K562 (cell line): ENCODE data around the gene VKORC1. TPM values are rescaled to one million over a fixed set of nuclear protein-coding genes. Genes with fewer than 3 reads are reported as not detected.
A peak's percentile ranks its signal among the peaks of the same experiment; 100 is the strongest.

Experiments
- KDM5B ChIP-seq: fragments of 200-600 bp; sonication (generic); IDR thresholded peaks from 2 replicates; pipeline ENCODE4 v1.6.1; 2012; ENCODE audit warnings: low read depth, mild to moderate bottlenecking, moderate library complexity, low read length, control low read depth, inconsistent platforms; ENCODE audit not compliant: insufficient replicate concordance
- MAZ ChIP-seq, 2 experiments: fragments of 450-650 bp in 1 of 2; sonication (generic) in 1 of 2; formaldehyde crosslinking; IDR thresholded peaks in 1 of 2; conservative IDR thresholded peaks in 1 of 2; 2 replicates each; pipeline versions ENCODE4 v1.4.0 to v1.5.0; 2020; ENCODE audit warnings: mild to moderate bottlenecking in 1 of 2, missing genetic modification reagents in 1 of 2
- NFIX ChIP-seq: fragments of 250-450 bp; sonication (Bioruptor Pico); IDR thresholded peaks from 2 replicates; pipeline ENCODE4 v1.4.0; 2020; ENCODE audit warnings: low read depth, mild to moderate bottlenecking, moderate library complexity
- RBFOX2 ChIP-seq: fragments of 200-400 bp; formaldehyde crosslinking; IDR thresholded peaks from 2 replicates; pipeline ENCODE4 v1.6.1; 2017; ENCODE audit warnings: low read depth, mild to moderate bottlenecking, low read length, moderate library complexity
- SAFB ChIP-seq: fragments of 200-400 bp; formaldehyde crosslinking; IDR thresholded peaks from 2 replicates; pipeline ENCODE4 v1.6.1; 2017; ENCODE audit warnings: low read depth, low read length, borderline replicate concordance
- SIN3A ChIP-seq, 2 experiments: fragments of 150-350 bp in 1 of 2; IDR thresholded peaks; 2 replicates each; pipeline ENCODE4 v1.6.1; 2011 to 2016; ENCODE audit warnings: borderline replicate concordance in 2 of 2, low read depth in 2 of 2, low read length in 2 of 2, mild to moderate bottlenecking in 2 of 2, moderate library complexity in 2 of 2; ENCODE audit not compliant: control insufficient read depth in 1 of 2
- TBP ChIP-seq: optimal IDR thresholded peaks from 2 replicates; pipeline ENCODE3; 2011; ENCODE audit warnings: low read depth, low read length, improper control_type of control experiment
- polyA plus RNA-seq, 8 experiments: library from polyadenylated mRNA; depleted of rRNA in 4 of 8; stranded (reverse) in 5 of 8; unstranded in 3 of 8; fragments of >200 nt; fragmentation: Nextera tagmentation in 2 of 8; fragmentation: Illumina TruSeq in 1 of 8; extraction: Ambion mirVana in 2 of 8; extraction: Trizol in 1 of 8; gene quantifications; 2 replicates each; pipeline versions ENCODE4 v1.2.1 to v1.2.3, GENCODE V29; 2011 to 2014; ENCODE audit warnings: inconsistent platforms in 1 of 8, missing spikeins in 1 of 8
- total RNA-seq, 7 experiments: library from RNA; depleted of rRNA in 6 of 7; stranded (reverse); fragments of >200 nt in 6 of 7; fragmentation: Illumina TruSeq in 2 of 7; extraction: Trizol in 2 of 7; gene quantifications; 2 replicates each; pipeline versions ENCODE4 v1.2.1 to v1.2.3, GENCODE V29; 2011 to 2021; ENCODE audit warnings: low replicate concordance in 1 of 7
- TF ChIP-seq, protein P1 (sequence below), 2 experiments: fragments of 450-650 bp in 1 of 2; sonication (generic) in 1 of 2; formaldehyde crosslinking in 1 of 2; IDR thresholded peaks; 2 replicates each; pipeline versions ENCODE4 v1.7.1 to v1.9.0; 2016 to 2022; ENCODE audit warnings: inconsistent platforms in 1 of 2, mild to moderate bottlenecking in 1 of 2, missing genetic modification reagents in 1 of 2
- TF ChIP-seq, protein P2 (sequence below): fragments of 250-450 bp; sonication (Bioruptor Pico); IDR thresholded peaks from 2 replicates; pipeline ENCODE4 v1.4.0; 2020; ENCODE audit warnings: mild to moderate bottlenecking, moderate library complexity
- TF ChIP-seq, protein P3 (sequence below): fragments of 450-650 bp; IDR thresholded peaks from 2 replicates; pipeline ENCODE4 v1.6.1; 2016; ENCODE audit warnings: borderline replicate concordance

Gene VKORC1
- total and polyA plus RNA-seq, 9 of the 15 experiments (the other 6 are each of a cell fraction or from before 2014, with no cell fraction given): 30.0 to 119 (median 62.1) TPM

DNA sequence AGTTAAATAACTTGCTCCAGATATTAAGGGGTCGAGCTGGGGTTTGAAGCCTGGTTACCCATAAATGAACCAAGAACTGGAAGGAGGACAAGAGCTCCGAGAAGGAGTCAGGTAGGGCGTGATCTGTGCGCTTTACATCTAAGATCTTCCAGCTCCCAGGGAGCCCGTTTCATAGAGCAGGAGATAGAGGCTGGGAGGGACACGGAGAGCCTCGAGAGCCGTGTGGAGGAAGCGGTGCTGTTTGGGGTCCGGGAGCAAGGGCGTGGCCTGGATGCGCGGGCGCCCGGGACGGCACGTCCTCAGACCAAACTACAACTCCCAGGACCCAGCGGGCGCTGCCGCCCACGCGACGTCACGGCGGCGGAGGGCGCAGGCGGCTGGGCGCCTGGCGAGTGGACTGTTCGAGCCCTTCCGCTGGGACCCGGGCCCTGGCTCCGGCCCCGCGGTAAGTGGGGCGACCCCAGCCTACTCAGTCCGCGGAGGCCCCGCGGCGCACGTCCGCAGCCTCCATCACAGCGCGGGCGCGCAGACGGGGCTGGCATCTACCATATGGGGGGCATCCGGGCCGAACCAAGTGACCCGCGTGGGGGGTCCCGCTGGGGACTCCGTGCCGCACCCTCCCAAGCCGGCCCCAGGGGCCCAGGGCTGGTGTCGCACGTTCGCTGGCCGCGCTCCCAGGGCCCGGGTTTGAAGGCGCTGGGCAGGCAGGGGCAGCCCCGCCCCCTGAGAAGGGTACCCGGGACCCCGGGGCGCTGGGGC is 13.6 kb upstream of the VKORC1 start, which contains the start of gene BCKDK (continued):
- TF ChIP-seq, protein P1, sequence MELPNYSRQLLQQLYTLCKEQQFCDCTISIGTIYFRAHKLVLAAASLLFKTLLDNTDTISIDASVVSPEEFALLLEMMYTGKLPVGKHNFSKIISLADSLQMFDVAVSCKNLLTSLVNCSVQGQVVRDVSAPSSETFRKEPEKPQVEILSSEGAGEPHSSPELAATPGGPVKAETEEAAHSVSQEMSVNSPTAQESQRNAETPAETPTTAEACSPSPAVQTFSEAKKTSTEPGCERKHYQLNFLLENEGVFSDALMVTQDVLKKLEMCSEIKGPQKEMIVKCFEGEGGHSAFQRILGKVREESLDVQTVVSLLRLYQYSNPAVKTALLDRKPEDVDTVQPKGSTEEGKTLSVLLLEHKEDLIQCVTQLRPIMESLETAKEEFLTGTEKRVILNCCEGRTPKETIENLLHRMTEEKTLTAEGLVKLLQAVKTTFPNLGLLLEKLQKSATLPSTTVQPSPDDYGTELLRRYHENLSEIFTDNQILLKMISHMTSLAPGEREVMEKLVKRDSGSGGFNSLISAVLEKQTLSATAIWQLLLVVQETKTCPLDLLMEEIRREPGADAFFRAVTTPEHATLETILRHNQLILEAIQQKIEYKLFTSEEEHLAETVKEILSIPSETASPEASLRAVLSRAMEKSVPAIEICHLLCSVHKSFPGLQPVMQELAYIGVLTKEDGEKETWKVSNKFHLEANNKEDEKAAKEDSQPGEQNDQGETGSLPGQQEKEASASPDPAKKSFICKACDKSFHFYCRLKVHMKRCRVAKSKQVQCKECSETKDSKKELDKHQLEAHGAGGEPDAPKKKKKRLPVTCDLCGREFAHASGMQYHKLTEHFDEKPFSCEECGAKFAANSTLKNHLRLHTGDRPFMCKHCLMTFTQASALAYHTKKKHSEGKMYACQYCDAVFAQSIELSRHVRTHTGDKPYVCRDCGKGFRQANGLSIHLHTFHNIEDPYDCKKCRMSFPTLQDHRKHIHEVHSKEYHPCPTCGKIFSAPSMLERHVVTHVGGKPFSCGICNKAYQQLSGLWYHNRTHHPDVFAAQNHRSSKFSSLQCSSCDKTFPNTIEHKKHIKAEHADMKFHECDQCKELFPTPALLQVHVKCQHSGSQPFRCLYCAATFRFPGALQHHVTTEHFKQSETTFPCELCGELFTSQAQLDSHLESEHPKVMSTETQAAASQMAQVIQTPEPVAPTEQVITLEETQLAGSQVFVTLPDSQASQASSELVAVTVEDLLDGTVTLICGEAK (IDR thresholded peaks at IDR 0.05): peak; percentile 21; the same call in 1 of the 2 replicates
- TF ChIP-seq, protein P1 (CRISPR knock-in tag; IDR thresholded peaks at IDR 0.05): no peak
- TF ChIP-seq SIN3A (IDR thresholded peaks at IDR 0.05; ENCODE audit: borderline replicate concordance in 2 of 2, control insufficient read depth in 1 of 2, low read depth in 2 of 2, low read length in 2 of 2): peak; percentile 47 to 48; a peak in 1 of 4 replicates
- TF ChIP-seq TBP: peak; percentile 39
- peak; percentile 61; the same call in 1 of the 2 replicates for TF ChIP-seq SAFB
- peak; percentile 50 for TF ChIP-seq KDM5B
- TF ChIP-seq NFIX (CRISPR knock-in tag): no peak
- TF ChIP-seq MAZ (CRISPR knock-in tag; conservative IDR thresholded peaks at IDR 0.05 in 1 of 2, IDR thresholded peaks at IDR 0.05 in 1 of 2): peak in 1 of 2 experiments; percentile 17; a peak in 2 of 4 replicates
- TF ChIP-seq, protein P2, sequence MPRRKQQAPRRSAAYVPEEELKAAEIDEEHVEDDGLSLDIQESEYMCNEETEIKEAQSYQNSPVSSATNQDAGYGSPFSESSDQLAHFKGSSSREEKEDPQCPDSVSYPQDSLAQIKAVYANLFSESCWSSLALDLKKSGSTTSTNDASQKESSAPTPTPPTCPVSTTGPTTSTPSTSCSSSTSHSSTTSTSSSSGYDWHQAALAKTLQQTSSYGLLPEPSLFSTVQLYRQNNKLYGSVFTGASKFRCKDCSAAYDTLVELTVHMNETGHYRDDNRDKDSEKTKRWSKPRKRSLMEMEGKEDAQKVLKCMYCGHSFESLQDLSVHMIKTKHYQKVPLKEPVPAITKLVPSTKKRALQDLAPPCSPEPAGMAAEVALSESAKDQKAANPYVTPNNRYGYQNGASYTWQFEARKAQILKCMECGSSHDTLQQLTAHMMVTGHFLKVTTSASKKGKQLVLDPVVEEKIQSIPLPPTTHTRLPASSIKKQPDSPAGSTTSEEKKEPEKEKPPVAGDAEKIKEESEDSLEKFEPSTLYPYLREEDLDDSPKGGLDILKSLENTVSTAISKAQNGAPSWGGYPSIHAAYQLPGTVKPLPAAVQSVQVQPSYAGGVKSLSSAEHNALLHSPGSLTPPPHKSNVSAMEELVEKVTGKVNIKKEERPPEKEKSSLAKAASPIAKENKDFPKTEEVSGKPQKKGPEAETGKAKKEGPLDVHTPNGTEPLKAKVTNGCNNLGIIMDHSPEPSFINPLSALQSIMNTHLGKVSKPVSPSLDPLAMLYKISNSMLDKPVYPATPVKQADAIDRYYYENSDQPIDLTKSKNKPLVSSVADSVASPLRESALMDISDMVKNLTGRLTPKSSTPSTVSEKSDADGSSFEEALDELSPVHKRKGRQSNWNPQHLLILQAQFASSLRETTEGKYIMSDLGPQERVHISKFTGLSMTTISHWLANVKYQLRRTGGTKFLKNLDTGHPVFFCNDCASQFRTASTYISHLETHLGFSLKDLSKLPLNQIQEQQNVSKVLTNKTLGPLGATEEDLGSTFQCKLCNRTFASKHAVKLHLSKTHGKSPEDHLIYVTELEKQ (CRISPR knock-in tag): no peak
- peak; percentile 74 for TF ChIP-seq RBFOX2
- TF ChIP-seq, protein P3, sequence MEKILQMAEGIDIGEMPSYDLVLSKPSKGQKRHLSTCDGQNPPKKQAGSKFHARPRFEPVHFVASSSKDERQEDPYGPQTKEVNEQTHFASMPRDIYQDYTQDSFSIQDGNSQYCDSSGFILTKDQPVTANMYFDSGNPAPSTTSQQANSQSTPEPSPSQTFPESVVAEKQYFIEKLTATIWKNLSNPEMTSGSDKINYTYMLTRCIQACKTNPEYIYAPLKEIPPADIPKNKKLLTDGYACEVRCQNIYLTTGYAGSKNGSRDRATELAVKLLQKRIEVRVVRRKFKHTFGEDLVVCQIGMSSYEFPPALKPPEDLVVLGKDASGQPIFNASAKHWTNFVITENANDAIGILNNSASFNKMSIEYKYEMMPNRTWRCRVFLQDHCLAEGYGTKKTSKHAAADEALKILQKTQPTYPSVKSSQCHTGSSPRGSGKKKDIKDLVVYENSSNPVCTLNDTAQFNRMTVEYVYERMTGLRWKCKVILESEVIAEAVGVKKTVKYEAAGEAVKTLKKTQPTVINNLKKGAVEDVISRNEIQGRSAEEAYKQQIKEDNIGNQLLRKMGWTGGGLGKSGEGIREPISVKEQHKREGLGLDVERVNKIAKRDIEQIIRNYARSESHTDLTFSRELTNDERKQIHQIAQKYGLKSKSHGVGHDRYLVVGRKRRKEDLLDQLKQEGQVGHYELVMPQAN: no peak
